IPS-11a (cell line): Measurements from ENCODE around the gene RBBP8NL.
A peak's percentile ranks its signal among the peaks of the same experiment; 100 is the strongest.

Experiments
- H3K4me3 ChIP-seq: one replicate; pipeline ENCODE4 v1.5.1; 2013; ENCODE audit warnings: low read depth, low read length, control low read depth

Gene RBBP8NL

DNA sequence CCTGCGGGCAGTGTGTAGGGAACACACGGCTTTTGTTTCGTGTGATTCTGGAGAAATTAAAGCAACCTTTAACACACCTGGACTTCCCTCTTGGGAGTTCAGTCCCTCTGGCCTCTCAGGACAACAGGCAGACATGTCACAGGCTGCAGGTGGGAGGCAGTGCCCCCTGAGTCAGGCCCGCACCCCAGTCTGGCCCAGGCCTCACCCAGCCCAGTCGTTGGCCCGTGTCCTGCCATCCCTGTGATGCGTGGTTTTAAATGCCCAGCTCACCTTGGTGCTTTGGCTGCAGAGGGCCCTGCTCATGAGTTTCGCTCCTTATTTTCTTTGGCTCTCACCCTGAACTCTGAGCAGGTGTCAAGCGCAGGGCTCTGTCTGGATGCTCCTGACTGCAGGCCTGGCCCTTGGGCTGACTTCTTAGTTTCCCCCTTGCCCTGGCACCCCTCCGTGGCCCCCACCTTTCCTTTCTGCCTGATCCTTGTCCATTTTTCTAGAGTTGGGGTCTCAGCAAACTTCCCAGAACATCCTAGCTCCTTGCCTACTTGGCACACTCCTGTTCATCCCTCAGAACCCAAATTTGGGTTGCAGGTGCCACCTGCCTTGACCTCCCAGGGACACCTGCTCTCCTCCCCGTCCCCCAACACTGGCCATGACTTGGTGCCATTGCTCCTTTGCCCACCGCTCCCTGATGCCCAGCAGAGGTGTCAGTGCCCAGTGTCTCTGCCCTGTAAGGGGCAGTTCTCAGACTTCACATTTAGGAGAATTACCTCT lies 18.1 kb downstream of the RBBP8NL start:
- H3K4me3 ChIP-seq: no peak overlapping the region

DNA sequence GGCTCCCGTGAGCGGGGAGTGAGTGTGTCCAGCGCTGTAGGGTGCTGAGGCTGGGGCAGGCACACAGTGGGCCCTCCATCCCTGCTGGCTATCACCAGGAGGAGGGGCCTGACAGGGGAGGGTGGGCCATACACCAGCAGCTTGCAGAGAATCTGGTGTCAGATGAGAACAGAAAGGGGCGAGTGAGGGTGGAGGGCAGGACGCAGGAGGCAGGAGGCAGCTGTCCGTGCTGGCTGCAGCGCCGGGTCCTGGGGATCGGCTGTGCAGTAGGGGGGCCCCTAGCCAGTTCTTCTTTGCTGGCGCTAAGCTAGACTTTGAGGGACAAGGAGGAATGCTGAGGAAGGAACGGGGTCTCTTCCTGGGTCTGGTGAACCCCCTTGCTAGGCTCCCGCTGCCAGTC lies 18.7 kb downstream of the RBBP8NL start:
- no peak overlapping the region for H3K4me3 ChIP-seq

DNA sequence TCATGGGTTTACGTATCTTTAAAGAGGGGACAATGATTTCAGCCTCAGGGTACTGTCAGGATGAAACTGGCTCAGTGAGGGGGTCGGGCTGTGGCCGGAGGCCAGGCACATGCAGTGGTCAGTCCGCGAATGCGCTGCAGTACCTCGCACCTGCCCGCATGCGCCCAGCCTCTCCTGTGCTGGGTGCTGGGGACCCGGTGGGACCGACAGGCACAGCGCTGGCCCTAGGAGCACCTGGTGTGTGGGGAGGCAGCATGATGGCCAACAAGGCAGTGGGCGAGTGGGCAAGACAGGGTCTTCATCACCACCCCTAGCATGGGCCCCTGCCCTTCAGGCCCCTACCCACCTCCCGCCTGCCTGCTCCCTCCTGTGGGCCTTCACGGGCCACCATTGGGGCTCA lies 19.3 kb downstream of the RBBP8NL start:
- H3K4me3 ChIP-seq: no peak overlapping the region

DNA sequence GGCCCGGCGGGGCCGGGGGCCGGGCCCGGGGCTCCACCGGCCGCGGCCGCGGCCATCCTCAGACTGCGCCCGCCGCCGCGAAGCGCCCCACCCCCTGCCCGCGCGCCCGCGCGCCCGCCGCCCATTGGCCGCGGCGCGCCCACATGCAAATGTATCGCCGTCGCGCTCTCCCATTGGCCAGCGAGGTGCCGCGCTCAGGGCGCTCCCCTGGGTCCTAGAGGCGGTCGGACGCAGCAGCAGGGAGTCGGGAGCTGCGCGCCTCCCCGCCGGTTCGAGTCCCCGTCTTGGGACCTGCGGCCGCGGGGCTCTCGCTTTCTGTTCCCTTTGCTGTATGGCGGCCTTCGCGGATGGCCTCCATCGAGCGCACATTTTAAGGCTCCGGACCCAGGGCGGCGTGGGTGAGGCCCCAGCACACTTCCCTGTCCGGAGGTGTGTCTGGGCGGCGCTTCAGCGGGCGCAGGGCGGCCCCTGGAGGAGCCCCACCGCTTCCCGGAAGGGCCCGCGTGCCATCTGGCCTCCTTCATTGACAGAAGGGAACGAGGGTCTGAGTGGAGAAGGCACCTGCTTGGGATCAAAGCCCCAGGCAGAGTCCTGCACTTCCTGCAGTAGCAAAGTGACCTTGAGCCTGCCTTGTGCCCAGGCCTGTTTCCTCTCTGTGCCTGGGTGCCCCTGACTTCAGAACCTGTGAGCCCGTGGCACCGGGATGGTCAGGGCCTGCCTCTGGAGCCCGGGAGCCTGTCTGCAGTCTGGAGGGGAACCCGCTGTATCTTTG lies 19.9 kb downstream of the RBBP8NL start, which contains the start of gene CABLES2:
Gene CABLES2, minus strand, starts transcription at position 65 of the 772 bp plus-strand sequence. Its CDS starts 9 bp downstream, at position 56.
- peak within 1 kb of the TSS; percentile 45 for H3K4me3 ChIP-seq

DNA sequence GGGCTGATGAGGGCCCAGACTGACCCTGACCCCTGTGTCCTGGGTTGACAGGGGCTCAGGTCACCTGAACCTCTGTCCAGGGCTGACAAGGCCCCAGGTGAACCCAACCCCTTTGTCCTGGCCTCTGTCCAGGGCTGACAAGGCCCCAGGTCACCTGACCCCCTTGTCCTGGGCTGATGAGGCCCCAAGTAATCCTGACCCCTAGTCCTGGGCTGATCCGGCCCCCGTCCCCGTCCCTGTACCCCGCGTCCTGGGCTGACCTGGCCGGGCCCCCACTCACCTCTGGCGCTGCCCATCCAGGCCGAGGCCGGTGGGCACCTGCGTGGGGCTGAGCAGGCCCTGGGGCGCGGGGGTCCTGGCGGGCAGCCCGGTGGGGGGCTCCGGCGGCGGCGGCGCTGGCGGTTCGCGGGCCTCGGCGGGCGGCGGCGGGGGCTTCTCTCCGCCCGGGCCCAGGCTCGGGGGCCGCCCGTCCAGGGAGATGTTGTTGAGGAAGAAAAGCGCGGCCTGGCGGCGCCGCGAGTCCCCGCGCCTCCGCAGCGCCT lies 20.6 kb downstream of the RBBP8NL start:
- H3K4me3 ChIP-seq: peak overlapping the region; percentile 45

DNA sequence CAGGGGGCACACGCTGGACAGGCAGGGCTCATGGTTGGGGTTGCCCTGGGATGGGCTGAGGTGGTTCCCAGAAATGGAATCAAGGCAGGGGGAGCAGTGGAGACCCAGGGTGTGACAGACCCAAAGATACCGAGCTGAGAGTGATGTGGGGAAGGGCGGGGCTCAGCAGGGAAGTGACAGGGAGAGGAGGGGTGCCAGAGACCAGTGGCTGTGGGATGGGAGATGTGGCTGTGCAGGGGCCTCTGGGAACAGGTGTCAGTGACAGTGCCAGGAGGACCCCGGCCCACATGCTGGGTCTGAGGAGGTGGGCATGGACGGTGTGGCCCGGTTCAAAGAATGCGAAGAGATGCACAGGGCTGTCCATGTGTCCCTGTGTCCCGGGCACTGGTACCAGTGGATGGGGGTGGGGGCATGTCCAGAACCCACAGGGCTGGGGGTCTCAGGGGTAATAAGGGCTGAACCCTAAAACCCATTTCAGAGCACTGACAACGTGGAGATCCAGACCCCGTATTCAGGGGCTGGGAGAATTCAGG lies 21.3 kb downstream of the RBBP8NL start:
- no peak overlapping the region for H3K4me3 ChIP-seq

DNA sequence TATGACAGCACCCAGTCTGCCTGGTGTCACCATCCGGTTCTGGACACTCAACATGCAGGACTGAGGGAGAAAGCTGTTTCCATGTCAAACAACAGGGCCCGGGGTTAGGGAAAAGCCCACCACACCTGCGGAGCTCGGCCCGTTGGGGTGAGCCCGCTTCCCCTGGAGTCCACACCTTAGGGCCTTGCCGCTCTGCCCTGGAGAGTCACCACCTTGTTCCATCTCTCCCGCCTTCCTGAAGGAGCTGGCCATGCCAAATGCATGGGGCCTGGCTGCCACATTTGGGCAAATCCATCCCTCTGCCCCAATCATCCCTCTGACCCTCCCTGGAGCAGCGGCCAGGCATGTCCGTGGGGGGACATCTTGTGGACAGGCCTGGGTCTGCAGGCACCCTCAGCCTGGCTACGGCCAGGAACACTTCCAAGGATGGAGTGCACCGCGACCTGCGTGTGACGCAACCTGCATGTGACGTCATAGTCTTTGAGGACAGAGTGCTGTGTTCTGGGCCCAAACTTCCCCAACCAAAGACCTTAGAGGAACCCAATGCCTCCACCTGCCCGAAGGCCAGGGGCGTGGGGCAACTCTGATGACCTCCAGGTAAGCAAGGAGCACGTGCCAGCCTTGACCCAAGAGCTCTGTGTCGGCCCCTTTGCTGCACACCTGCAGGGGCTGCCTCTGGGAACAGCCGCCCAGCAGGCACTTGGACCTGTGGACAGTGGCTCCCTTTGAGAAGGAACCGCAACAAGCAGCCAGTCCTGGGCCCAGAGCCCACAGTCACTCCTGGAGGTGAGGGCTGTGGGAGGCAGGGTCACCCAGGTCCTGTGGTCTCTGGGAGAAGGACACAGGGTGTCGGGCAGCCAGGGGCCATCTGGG lies 22.0 kb downstream of the RBBP8NL start:
- H3K4me3 ChIP-seq: no peak overlapping the region

DNA sequence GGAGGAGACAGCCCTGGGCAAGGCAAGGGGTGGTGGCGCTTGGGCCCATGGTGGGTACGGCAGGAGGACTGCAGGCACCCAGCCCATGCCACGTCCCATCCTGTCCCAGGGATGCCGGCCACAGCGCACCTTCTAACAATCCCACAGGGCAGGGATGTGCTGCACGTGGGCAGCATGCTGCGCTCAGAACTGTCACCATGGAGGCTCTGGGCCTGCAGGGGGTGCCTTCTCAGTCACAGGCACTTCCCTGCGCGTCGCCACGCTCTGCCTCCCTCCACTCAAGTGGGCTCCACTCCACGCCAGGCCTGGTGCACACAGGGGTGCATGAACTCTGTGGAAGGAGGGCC lies 22.6 kb downstream of the RBBP8NL start:
- H3K4me3 ChIP-seq: no peak overlapping the region

DNA sequence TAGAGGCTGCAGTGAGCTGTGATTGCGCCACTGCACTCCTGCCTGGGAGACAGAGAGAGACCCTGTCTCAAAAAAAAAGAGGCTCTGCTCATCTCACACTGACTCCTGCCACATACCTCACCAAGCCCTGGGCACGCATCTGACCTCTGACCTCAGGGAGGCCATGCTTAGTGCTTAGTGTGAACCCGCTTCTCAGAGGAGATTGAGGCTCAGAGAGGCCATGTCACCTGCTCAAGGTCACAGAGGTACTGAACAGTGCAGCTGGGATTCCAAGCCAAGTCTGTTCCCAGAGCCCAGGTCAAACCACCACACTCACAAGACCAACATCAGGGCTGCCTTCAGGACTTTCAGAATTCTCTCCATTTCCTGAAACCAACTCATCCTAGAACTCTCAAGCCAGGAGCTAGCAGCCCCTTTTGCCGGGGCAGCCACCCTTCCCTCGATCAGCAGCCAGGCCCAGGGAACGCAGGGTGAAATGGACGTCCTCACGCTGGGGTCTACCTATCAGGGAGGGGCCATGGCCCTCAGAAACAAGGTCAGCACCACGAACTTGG lies 23.1 kb downstream of the RBBP8NL start:
- H3K4me3 ChIP-seq: no peak overlapping the region

DNA sequence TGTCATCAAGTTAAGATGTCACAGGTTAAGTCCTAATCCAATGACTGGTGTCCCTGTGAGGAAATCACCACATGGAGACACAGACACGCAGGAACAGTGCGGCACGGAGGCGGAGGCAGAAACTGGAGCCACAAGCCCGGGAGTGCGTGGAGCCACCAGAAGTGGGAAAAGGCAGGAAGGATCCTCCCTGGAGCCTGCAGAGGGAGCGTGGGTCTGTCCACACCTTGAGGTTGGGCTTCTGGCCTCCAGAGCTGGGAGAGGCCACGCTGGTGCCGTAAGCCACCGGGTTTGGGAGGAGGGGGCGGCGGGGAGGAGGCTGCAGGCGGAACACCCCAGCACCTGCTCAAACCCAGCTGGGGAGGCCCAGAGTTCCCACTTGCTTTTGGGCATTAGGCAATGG lies 24.0 kb downstream of the RBBP8NL start:
- H3K4me3 ChIP-seq: no peak overlapping the region

DNA sequence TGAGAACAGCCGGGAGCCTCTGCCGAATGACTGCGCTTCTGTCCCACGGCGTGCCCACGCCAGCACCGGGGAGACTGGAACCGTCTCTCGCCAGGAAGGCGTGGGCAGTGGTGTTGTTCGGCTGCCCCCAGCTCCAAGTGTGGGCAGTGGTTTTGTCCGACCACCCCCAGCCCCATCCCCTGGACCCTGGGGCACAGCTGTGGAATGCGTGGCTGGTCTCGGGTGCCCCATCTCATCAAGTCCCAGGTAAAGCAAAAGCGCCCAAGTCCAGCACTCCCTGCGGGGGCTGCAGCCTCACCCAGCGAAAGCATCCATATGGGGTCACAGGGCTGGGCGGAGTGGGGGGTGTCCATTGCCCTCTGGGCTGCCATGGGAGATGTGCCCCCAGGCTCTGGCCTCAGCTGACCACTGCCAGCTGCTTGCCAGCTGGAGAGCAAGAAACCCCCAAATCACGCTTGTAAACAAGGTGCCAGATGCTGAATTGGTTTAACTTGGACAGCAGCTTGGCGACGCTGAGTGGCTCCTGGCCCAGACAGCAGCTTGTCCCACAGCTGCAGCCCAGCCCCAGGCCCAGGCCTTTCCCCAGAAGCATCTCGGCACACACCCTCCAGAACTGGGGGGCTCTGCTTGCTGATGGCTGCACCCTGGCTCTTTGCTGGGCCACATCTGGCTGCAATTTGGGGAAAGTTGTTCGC lies 24.7 kb downstream of the RBBP8NL start:
- H3K4me3 ChIP-seq: no peak overlapping the region

DNA sequence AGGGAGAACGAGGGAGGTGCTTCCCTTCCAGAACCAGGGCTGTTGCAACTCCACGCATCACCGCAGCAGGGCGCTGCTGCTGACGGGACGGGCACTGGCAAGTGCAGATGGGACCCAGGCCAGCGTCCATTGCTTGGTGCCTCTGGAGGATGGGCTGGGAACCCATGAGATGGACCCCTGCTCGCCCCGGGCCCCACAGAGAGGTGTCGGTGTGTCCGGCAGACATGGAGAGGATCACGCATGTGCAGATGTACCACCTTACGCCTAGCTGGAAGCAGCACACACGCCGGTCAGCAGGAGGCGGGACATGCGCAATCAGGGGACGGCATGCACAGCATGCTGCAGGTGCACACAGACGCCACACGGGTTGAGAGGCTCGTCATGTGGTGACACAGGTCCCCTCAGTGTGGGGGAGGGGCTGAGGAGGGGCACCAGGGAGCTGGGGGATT lies 26.0 kb downstream of the RBBP8NL start:
- H3K4me3 ChIP-seq: no peak overlapping the region

DNA sequence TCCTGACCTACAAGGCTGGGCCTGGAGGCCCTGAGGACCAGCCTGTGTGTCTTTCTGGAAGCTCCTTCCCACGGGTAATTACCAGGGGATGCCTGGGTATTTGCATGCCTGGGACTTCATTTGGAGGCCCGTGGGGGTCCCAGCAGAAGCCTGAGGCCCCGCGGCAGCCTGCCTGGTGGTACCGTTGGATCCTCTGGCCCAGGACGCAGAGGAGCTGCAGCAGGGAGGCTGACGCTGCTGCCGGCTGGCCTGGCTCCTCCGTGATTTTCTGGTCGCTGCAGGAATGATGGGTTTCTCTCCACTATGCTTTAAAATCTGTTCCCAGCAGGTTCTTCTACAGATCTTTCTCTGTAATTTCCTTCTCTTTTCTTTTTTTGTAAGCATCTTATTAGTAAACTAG lies 26.8 kb downstream of the RBBP8NL start:
- no peak overlapping the region for H3K4me3 ChIP-seq

DNA sequence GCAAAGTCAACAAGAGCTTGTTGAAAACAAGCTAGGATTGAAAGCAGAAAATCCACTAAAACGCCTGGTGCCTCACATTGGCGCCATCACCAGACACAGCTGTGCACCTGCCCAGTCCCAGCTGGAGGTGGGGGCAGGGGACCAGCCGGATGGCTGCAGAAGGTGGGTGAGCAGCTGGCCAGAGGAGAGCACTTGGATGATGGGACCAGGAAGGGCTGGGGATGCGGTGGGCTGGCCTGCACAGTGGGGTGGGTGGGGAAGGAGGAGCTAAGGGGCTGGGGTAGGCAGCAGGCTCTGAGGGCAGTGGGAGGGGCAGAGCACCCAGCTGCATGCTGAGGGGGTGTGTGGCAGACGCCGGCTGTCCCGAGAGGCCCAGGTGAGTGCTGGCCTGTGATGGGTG lies 27.3 kb downstream of the RBBP8NL start:
- no peak overlapping the region for H3K4me3 ChIP-seq

DNA sequence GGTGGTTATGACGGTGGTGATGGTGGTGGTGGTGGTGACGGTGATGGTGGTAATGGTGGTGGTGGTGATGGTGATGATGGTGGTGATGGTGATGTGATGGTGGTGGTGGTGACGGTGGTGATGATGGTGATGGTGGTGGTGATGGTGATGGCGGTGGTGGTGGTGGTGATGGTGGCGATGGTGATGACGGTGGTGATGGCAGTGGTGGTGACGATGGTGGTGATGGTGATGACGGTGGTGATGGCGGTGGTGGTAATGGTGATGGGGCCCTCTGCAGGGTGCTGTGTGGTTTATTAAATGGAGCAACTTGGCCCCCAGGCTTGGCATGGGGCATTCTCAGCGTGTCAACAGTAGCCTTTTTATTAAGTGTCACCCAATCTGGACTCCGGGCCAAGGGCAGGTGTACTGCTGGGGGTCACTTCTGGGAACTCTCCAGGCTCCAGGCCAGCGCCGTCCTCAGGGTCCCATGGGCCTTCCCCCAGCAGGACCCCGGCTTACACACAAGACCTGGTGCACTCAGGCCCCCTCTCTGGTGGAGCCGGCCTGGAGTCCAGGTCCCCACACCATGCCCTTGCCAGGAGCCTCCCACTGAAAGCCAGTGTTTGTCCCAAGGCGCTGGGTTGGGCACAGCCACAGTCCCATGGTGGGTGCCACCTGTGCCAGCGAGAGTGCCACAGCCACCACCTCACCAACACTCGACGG lies 29.1 kb downstream of the RBBP8NL start:
- no peak overlapping the region for H3K4me3 ChIP-seq

DNA sequence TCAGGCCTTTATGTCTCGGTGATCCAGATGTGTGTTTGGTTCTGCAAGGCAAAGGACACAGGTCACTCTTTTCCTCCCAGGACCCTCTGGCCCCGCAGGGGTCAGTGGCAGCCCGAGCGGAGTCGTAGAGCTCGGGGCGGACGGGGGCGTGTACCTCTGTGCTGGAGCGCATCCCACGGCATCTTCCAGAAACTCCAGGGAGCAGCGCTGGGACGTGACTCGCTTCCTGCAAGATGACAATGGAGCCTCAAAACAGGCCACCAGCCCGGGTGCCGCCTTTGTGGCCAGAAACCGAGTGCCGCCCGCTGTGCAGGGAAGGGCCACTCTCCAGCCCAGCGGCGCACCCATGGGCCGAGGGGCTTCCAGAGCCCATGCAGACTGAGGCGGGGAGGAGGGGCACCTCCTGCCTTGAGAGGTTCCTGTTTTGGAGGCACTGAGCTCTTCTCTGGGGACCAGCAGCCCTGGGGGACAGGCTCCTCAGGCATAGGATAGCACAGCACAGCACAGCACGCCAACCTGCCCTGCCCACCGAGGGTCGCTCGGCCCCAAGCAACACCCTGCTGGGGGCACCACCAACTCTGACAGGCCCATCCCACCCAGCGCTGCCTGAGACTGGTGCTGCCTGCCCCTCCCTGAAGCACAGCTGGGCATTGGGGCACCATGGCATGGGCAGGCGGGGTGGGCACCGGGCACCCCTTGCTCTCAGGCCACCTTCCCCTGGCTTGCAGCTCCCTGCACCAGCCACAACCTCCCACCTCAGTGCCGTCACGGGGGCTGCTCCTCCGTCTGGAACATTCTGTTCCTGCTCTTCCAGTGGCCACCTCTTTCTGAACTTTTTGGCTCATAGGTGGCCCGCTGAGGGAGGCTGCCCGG lies 30.7 kb downstream of the RBBP8NL start:
- H3K4me3 ChIP-seq: no peak overlapping the region

DNA sequence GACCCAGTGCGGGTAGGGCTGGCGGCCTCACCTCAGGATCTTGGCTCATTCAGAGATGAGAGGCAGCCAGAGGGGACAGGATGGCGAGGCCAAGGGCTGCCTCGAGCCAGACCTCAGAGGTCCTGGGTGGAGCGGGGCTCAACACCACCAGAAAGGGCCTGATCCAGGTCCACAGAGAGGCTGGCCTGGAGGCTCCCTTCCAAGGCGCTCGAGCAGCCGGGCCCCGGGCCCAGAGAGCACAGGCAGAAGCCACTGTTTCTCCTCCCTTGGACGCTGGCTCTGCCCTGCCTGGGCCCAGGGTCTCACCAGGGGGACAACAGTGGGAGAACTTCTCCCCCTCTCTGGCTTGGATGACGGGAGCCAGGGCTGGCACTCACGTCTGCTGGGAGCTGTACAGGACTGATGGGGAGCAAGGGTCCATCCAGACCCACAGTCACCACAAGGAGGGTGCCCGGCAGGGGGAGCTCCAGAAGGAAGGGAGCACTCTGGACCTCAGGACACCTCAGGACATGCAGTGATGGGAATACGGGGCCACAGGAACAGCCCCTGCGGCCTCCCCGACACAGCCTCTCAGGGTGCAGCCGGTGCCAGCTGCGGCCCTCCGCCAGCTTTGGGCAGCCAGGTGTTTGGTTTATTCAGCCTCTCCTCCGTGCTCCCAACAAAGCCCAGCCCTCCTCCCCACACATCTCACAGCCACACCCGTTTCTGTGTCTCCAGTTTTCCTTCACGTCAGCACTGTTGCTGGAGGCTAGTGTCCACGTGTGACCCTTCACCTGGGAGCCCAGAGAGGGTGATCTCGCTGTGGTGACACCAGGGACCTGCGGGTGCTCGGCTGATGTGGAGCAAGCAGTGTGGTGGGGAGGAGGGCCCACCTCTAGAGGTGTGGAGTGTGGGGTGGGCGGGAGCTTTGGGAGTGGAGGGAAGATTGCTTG lies 31.8 kb downstream of the RBBP8NL start:
- H3K4me3 ChIP-seq: no peak overlapping the region
